NT2/D1 (cell line): ENCODE measurements around the gene ONECUT3.

Experiments used
- SUZ12 ChIP-seq: IDR thresholded peaks from 2 replicates; pipeline ENCODE4 v1.6.1; 2011; ENCODE audit not compliant: insufficient read length, insufficient read depth; ENCODE audit errors: extremely low read depth
- YY1 ChIP-seq: IDR thresholded peaks from 2 replicates; pipeline ENCODE4 v1.6.1; 2011; ENCODE audit not compliant: insufficient read length, insufficient read depth
- ZNF274 ChIP-seq: IDR thresholded peaks from 2 replicates; pipeline ENCODE4 v1.6.1; 2011; ENCODE audit warnings: mild to moderate bottlenecking, low read depth, low read length

GRCh38 chr19:1742989-1743696 is 10.2 kb upstream of the ONECUT3 start:
- TF ChIP-seq YY1: no peak
- no peak for TF ChIP-seq ZNF274
- no peak for TF ChIP-seq SUZ12
